ENCODE results near the gene CCDC40. TPM values are rescaled to one million over a fixed set of nuclear protein-coding genes. Genes with fewer than 3 reads are reported as not detected.

Gene CCDC40
- total and polyA plus RNA-seq, 9 of the 15 experiments (the other 6 are each of a cell fraction or from before 2014, with no cell fraction given), result 0.07 to 0.33 TPM; not detected in 7

DNA sequence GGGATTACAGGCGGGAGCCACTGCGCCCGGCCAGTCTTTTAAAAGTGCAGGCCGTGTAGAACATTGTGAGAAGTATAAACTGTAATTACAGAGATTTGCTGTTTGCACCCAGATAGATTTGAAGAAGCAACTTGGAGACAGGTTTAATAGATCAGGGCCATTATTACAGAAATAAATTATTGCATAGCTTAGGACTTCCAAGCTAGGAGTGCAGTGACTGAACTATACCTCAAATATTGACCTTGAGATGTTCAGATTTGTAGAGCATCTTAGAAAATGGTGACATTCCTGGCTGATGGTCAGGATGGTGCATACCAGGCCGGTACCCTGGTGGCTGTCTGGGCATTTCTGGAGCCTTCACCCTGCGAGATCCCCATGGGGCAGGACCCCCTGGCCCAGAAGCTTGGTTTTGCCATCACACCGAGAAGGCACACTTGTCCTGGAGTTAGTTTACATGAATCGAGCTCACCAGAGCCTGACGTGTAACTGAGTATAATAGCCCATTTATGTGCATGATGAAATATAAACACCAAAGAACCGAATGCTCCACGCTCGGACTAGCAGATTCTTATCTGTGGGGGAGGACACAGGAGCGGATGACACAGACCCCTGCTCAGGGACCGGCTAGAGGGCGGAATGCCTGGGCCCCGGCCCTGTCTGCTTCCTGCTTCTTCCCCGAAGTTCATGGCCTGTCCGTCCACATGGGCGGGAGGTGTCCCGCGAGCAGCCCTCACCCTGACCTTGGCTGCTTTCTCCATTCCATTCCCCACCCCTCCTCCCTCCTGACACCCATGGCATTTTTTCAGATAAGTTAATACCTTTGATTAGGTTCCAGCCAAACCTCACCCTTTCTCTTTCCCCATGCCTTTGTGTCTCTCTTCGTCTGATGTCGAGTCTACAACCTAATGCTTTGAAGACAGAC is 32.1 kb downstream of the CCDC40 start (continued):
- TF ChIP-seq FOXJ2 (tag; IDR thresholded peaks at IDR 0.05) (peak; percentile 53; the same call in 1 of the 2 replicates), TARDBP (IDR thresholded peaks at IDR 0.05) (0 out of 2 replicates have a peak, but pooled peaks have one; percentile 47), SMARCE1 (IDR thresholded peaks at IDR 0.05) (peak; percentile 73; the same call in 1 of the 2 replicates), ZNF766 (CRISPR knock-in tag; conservative IDR thresholded peaks at IDR 0.05) (0 out of 2 replicates have a peak, but pooled peaks have one; percentile 26), CC2D1A (IDR thresholded peaks at IDR 0.05) (no peak), SMARCA4 (IDR thresholded peaks at IDR 0.05) (peak; percentile 62; the same call in 1 of the 2 replicates), ATF1 (CRISPR knock-in tag; IDR thresholded peaks at IDR 0.05) (no peak), ATF1 (tag; IDR thresholded peaks at IDR 0.05) (peak; percentile 25; the same call in 1 of the 2 replicates), NFE2 (IDR thresholded peaks at IDR 0.05; ENCODE audit: low read depth) (no peak), ATF7 (IDR thresholded peaks at IDR 0.05) (peak; percentile 80), ARID1B (IDR thresholded peaks at IDR 0.05) (peak; percentile 53; the same call in 1 of the 2 replicates), MTA1 (IDR thresholded peaks at IDR 0.05; ENCODE audit: borderline replicate concordance) (0 out of 2 replicates have a peak, but pooled peaks have one; percentile 17), POLR2G (IDR thresholded peaks at IDR 0.05; ENCODE audit: low read depth, low read length) (0 out of 2 replicates have a peak, but pooled peaks have one; percentile 17), ZEB2 (IDR thresholded peaks at IDR 0.05) (peak; percentile 7; the same call in 1 of the 2 replicates), RCOR1 (IDR thresholded peaks at IDR 0.05; ENCODE audit: borderline replicate concordance in 1 of 2, low read depth in 2 of 2, low read length in 2 of 2) (peak in 1 of 2 experiments; percentile 30; a peak in 1 of 4 replicates), CEBPG (CRISPR knock-in tag; IDR thresholded peaks at IDR 0.05) (no peak), CEBPG (tag; conservative IDR thresholded peaks at IDR 0.05 in 1 of 2, IDR thresholded peaks at IDR 0.05 in 1 of 2) (peak in 1 of 2 experiments; percentile 87; a peak in 2 of 4 replicates), SMAD4 (CRISPR knock-in tag; conservative IDR thresholded peaks at IDR 0.05) (peak; percentile 68), JUN (IDR thresholded peaks at IDR 0.05; ENCODE audit: borderline replicate concordance, low read depth, low read length) (peak; percentile 59; the same call in 1 of the 2 replicates), JUN (CRISPR knock-in tag; IDR thresholded peaks at IDR 0.05; ENCODE audit: borderline replicate concordance) (no peak), LEF1 (IDR thresholded peaks at IDR 0.05) (peak; percentile 72; the same call in 1 of the 2 replicates), NFATC3 (IDR thresholded peaks at IDR 0.05) (peak; percentile 84; the same call in 1 of the 2 replicates), ZBTB7A (IDR thresholded peaks at IDR 0.05; ENCODE audit: borderline replicate concordance, control insufficient read depth, low read depth, low read length) (peak; percentile 15; the same call in 1 of the 2 replicates)
- TF ChIP-seq, protein P1, sequence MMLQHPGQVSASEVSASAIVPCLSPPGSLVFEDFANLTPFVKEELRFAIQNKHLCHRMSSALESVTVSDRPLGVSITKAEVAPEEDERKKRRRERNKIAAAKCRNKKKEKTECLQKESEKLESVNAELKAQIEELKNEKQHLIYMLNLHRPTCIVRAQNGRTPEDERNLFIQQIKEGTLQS (IDR thresholded peaks at IDR 0.05), result peak; percentile 70
- TF ChIP-seq, protein P1 (CRISPR knock-in tag; conservative IDR thresholded peaks at IDR 0.05), result no peak
- TF ChIP-seq, protein P2, sequence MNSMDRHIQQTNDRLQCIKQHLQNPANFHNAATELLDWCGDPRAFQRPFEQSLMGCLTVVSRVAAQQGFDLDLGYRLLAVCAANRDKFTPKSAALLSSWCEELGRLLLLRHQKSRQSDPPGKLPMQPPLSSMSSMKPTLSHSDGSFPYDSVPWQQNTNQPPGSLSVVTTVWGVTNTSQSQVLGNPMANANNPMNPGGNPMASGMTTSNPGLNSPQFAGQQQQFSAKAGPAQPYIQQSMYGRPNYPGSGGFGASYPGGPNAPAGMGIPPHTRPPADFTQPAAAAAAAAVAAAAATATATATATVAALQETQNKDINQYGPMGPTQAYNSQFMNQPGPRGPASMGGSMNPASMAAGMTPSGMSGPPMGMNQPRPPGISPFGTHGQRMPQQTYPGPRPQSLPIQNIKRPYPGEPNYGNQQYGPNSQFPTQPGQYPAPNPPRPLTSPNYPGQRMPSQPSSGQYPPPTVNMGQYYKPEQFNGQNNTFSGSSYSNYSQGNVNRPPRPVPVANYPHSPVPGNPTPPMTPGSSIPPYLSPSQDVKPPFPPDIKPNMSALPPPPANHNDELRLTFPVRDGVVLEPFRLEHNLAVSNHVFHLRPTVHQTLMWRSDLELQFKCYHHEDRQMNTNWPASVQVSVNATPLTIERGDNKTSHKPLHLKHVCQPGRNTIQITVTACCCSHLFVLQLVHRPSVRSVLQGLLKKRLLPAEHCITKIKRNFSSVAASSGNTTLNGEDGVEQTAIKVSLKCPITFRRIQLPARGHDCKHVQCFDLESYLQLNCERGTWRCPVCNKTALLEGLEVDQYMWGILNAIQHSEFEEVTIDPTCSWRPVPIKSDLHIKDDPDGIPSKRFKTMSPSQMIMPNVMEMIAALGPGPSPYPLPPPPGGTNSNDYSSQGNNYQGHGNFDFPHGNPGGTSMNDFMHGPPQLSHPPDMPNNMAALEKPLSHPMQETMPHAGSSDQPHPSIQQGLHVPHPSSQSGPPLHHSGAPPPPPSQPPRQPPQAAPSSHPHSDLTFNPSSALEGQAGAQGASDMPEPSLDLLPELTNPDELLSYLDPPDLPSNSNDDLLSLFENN (IDR thresholded peaks at IDR 0.05; ENCODE audit: low read depth in 2 of 2, low read length in 2 of 2), result no peak

Data from K562 (cell line).